T1000 (cell line): Measurements from ENCODE around the gene AMT.

ENCODE experiments used
- DNase-seq: peaks from one replicate; lab custom pipeline; 2025; ENCODE audit warnings: mixed read lengths; lab: John Stamatoyannopoulos, UW

The AMT gene

GRCh38 chr3:49388289-49388820, 33.9 kb downstream of the AMT start:
- DNase-seq: no peak

GRCh38 chr3:49387721-49388120, 34.6 kb downstream of the AMT start:
- DNase-seq: no peak

- DNase-seq: no peak
Measured at GRCh38 chr3:49386056-49386756, 36.1 kb downstream of the AMT start.

DNA sequence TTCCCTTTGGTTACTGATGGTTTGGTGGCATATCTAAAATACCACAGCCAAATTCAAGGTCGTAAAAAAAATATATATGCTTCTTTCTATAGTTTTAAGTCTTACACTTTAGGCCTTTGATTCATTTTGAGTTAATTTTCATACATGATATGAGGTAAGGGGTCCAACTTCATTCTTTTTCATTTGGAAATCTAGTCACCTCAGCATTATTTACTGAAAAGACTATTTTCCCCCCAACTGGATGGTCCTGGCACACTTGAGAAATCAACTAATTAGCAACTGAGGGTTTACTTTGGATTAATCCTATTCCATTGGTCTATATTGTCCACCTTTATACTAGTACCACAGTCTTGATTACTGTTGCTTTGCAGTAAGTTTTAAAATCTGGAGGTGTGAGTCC, 36.7 kb downstream of the AMT start:
- DNase-seq: no peak

- no peak for DNase-seq
Measured at GRCh38 chr3:49383387-49383786, 38.9 kb downstream of the AMT start.

- no peak for DNase-seq
Measured at GRCh38 chr3:49378249-49378895, 43.9 kb downstream of the AMT start.

DNA sequence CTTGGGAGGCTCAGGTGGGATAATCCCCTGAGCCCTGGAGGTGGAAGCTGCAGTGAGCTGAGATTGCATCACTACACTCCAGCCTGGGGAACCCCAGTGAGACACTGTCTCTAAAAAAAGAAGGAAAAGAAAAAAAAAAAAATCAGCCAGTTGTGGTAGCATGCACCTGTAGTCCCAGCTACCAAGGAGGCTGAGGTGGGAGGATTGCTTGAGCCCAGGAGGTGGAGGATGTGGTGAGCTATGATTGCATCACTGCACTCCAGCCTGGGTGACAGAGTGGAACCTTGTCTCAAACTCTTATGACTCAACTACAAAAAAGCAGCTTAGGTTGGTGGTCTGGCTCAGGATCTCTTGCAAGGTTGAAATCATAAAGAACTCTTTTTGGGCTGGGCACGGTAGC, 44.8 kb downstream of the AMT start:
- no peak for DNase-seq

DNA sequence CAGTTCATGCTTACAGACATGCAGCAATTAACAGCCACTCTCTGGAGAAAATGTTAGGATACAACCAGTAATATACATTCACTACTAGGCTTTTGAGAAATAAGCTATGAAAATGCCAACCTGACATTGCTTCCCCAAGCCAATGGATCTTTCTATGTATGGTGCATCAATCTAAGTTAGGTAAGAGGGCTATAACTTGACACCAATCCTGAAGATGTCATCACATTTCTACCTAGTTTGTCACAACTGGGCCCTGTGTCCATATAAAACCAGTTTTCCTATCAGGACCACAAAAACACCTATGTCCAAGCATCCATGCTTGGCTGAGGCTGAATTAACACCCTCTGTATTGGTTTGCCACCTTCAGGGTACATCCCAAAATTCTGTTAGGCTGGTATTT, 50.3 kb downstream of the AMT start:
- no peak for DNase-seq

- DNase-seq: no peak
Measured at GRCh38 chr3:49370585-49371290, 51.5 kb downstream of the AMT start.
